GM19372 (cell line): ENCODE measurements around the gene MEGF11.

Experiments
- ATAC-seq: cut with Tn5 transposase; IDR thresholded peaks from one replicate; pipeline ENCODE4 v1.9.1; 2021; ENCODE audit warnings: mild to moderate bottlenecking, low read depth, moderate library complexity; ENCODE audit not compliant: unreplicated experiment

MEGF11 gene

GRCh38 chr15:65845826-65846519 is 407.6 kb downstream of the MEGF11 start:
- ATAC-seq, result no peak
